Measurements from ENCODE around the gene OR1M1. TPM values are rescaled to one million over a fixed set of nuclear protein-coding genes. Genes with fewer than 3 reads are reported as not detected.

The OR1M1 gene
- total RNA-seq, 2 donors from 2014 or later, result not detected

DNA sequence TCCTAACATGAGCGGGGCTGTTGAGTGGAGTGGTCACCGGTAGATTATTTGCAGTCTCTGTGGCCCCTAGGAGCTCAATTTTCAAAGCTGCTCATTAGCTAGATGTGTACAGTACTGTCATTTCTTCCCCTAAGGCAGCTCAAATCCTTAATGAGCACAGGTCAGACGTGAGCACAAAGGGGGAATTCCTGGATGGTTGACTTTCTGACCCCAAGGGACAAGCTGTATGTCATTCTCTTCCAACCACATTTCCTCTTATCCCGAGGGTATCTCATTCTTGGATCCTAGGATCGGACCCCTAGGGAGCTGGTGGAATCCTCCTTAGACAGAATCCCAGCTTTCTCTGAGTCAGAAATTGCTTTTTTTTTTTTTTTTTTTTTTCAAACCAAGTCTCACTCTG lies 45.6 kb downstream of the OR1M1 start:
- Histone ChIP-seq H3K27ac (no peak overlapping the region), H3K27me3 (replicated peaks; ENCODE audit: insufficient read depth) (peaks cover 2% of the 10 kb centered on the region), H3K4me3 (no peak overlapping the region), H3K4me1 (replicated peaks) (no peaks in the 10 kb centered on the region), H3K9me3 (no peaks in the 10 kb centered on the region), H3K36me3 (no peaks in the 10 kb centered on the region)
- TF ChIP-seq CTCF (IDR thresholded peaks at IDR 0.05) (no peak), POLR2AphosphoS5 (IDR thresholded peaks at IDR 0.05) (no peak), POLR2A (IDR thresholded peaks at IDR 0.05) (no peak)
- WGBS, result 64% methylated on average over 5 of the region's 5 CpGs
- intact Hi-C loops (cut with DNase I), result no loop called here
- DNase-seq (ENCODE audit: low spot score), result no peak

DNA sequence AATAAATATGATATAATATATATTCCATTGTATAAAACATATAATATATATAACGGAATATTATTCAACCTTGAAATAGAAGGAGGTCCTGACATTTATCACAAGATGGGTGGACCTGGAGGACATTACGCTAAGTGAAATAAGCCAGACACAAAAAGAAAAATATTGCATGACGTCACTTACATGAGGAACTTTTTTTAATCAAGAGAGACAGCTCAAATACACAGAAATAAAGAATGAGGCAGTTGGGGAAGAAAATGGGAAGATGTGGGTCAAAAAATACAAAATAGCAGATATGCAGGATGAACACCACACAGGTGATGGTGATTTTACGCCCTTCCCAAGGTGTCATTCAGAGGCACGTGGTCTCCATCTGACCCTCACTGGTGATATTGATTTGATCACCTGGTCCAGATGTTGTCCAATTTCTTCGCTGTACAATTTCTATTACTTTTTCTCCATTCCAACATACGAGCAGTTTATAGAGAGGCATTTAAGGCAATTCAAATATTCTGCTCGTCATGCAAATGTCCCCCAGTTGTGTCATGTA lies 52.8 kb downstream of the OR1M1 start:
- Histone ChIP-seq H3K27me3 (replicated peaks; ENCODE audit: insufficient read depth) (no peaks in the 10 kb centered on the region), H3K4me3 (peak overlapping the region; percentile 57 to 66), H3K4me1 (replicated peaks) (no peaks in the 10 kb centered on the region), H3K27ac (peak overlapping the region; percentile 71 to 84), H3K36me3 (no peaks in the 10 kb centered on the region), H3K9me3 (no peaks in the 10 kb centered on the region)
- no peak for TF ChIP-seq POLR2AphosphoS5 (IDR thresholded peaks at IDR 0.05)
- no peak for TF ChIP-seq CTCF (IDR thresholded peaks at IDR 0.05)
- 29% methylated on average over 8 of the region's 8 CpGs for WGBS
- intact Hi-C loops (cut with DNase I), result loop anchor here (10.0 kb wide), 1 partner anchor 655 kb away; no protein-coding TSS in a partner anchor
- DNase-seq (ENCODE audit: low spot score), result no peak

DNA sequence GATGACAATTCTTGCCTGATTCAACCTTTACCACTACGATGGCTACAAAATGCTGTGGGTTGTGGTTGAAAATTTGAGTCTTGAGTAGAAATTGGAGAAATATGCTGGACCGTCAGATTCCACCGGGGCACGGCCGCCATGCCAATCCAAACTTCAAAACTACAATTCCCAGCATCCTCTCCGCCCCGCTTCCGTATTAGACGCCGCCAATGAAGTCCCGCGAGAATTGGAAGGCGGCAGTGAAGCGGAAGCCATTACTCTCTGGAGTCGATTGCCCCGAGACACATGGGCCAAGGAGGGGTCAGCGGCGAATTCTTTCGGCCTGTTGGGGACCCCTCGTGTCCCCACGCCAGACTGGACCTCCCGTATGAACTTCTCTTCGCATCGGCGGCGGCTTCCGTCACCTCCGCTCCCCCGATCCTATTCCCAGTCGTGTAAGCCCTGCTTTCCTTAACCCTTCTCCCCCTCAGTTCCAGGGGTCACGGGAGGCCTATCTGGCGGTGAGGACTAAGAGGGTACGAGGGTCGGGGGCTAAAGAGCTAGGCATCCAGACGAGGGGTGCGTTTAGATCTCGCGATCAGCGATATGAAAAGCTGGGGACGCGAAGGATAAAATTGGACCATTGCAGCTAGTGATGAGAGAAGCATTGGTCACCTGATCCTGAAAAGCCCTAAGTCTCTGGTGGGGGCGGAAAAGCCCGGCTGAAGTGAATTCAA lies 53.5 kb downstream of the OR1M1 start, which contains the start of gene ZNF317:
Gene ZNF317 (plus strand): TSS at position 239 of the 716 bp plus-strand sequence. CDS start 15,620 bp downstream, outside the sequence.
- 1% methylated on average over 43 of the region's 43 CpGs for WGBS
- H3K4me3 ChIP-seq, result peak within 1 kb of the TSS; percentile 57 to 66
- TF ChIP-seq CTCF (IDR thresholded peaks at IDR 0.05), result no peak
- TF ChIP-seq POLR2AphosphoS5 (IDR thresholded peaks at IDR 0.05), result peak; percentile 93
- peak; percentile 56 for TF ChIP-seq POLR2A (IDR thresholded peaks at IDR 0.05)
- peak within 1 kb of the TSS; percentile 71 to 84 for H3K27ac ChIP-seq
- peak; percentile 92 for DNase-seq (ENCODE audit: low spot score)
- H3K27me3 ChIP-seq (replicated peaks; ENCODE audit: insufficient read depth), result no peaks in the 10 kb centered on the region
- H3K36me3 ChIP-seq, result no peaks in the 10 kb centered on the region
- intact Hi-C loops (cut with DNase I), result loop anchor here (10.0 kb wide), 1 partner anchor 654 kb away; no protein-coding TSS in a partner anchor
- H3K9me3 ChIP-seq, result no peaks in the 10 kb centered on the region
- no peaks in the 10 kb centered on the region for H3K4me1 ChIP-seq (replicated peaks)

DNA sequence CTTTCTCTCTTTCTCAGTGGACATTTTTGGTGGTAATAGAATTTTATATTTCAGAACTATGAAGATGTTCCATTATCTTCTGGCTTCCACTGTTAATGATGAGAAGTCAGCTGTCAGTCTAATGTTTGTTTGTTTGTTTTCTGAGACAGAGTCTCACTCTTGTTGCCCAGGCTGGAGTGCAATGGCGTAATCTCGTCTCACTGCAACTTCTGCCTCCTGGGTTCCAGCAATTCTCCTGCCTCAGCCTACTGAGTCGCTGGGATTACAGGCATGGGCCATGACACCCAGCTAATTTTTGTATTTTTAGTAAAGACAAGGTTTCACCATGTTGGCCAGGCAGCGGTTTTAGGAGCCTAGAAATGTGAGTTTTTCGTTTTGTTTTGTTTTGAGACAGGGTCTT lies 58.1 kb downstream of the OR1M1 start:
- H3K9me3 ChIP-seq, result no peaks in the 10 kb centered on the region
- H3K27me3 ChIP-seq (replicated peaks; ENCODE audit: insufficient read depth), result no peaks in the 10 kb centered on the region
- TF ChIP-seq POLR2AphosphoS5 (IDR thresholded peaks at IDR 0.05), result no peak
- no peak for TF ChIP-seq CTCF (IDR thresholded peaks at IDR 0.05)
- no peak for DNase-seq (ENCODE audit: low spot score)
- no peak overlapping the region for H3K27ac ChIP-seq
- no peaks in the 10 kb centered on the region for H3K4me1 ChIP-seq (replicated peaks)
- 100% methylated on average over 5 of the region's 5 CpGs for WGBS
- intact Hi-C loops (cut with DNase I), result loop anchor here (10.0 kb wide), 1 partner anchor 650 kb away; no protein-coding TSS in a partner anchor
- no peaks in the 10 kb centered on the region for H3K36me3 ChIP-seq
- H3K4me3 ChIP-seq, result no peak overlapping the region

Small RNAs within 50 kb of the gene (small RNA-seq; reads per million reads assigned to genes)
- 0 reads per million in 2 donors for gene OR1M4P

Other genes with a start within 250 kb of the OR1M1 start
- gene MUC16, start 76.7 kb upstream of the OR1M1 start, total RNA-seq, result 1 to 10 TPM in 1 of 2 donors, under 1 TPM in 1; 0.14 to 1.2 TPM
- gene OR7G2, start 20.4 kb downstream of the OR1M1 start, total RNA-seq, result not detected
- gene OR7G1, start 28.7 kb downstream of the OR1M1 start, total RNA-seq, result not detected
- gene OR7G3, start 39.9 kb downstream of the OR1M1 start, total RNA-seq, result not detected
- 10 to 100 TPM; 18.3 to 22.9 TPM for gene ZNF317, start 53.3 kb downstream of the OR1M1 start, total RNA-seq
- under 1 TPM in 1 of 2 donors, not detected in 1; 0.17 TPM for gene OR7D2, start 91.9 kb downstream of the OR1M1 start, total RNA-seq
- not detected for gene OR7D4, start 132.5 kb downstream of the OR1M1 start, total RNA-seq
- gene OR7E24, start 163.9 kb downstream of the OR1M1 start, total RNA-seq, result not detected
- gene ZNF699, start 222.8 kb downstream of the OR1M1 start, total RNA-seq, result 10 to 100 TPM in 1 of 2 donors, 1 to 10 TPM in 1; 9.6 to 19.4 TPM
- 10 to 100 TPM; 19.4 to 30.3 TPM for gene ZNF559, start 237.1 kb downstream of the OR1M1 start, total RNA-seq